H1 (cell line): Measurements from ENCODE around the gene TSPAN9. TPM values are rescaled to one million over a fixed set of nuclear protein-coding genes. Genes with fewer than 3 reads are reported as not detected.

Experiments used
- CTCF ChIA-PET: fragments of 300-600 bp; sonication (Branson Sonifier 250); formaldehyde crosslinking; loops from one replicate; lab custom pipeline; 2021; ENCODE audit not compliant: partially characterized antibody; lab: Charles Lee
- POLR2A ChIA-PET: fragments of 300-600 bp; sonication (Branson Sonifier 250); formaldehyde crosslinking; loops from one replicate; lab custom pipeline; 2021; ENCODE audit warnings: inconsistent platforms; ENCODE audit not compliant: partially characterized antibody; lab: Charles Lee
- DNase-seq, 2 experiments: peaks; one replicate each; pipeline versions ENCODE4 v3.0.0 to v3.0.0-alpha.2; 2010 to 2022; ENCODE audit warnings: low spot score in 2 of 2, low read depth in 1 of 2, mixed read lengths in 1 of 2
- FAIRE-seq: peaks from 2 replicates; lab custom pipeline; 2011; peaks lifted over from hg19 to GRCh38; lab: Jason Lieb, UNC
- H2AFZ ChIP-seq: 2 replicates; pipeline ENCODE4 v1.8.1; 2012; ENCODE audit warnings: low read length, inconsistent platforms
- H2AK5ac ChIP-seq: 2 replicates; pipeline ENCODE4 v1.6.1; 2013; ENCODE audit warnings: low read depth, low read length
- H2BK120ac ChIP-seq: replicated peaks from 2 replicates; pipeline ENCODE3; 2013; ENCODE audit warnings: low read depth, low read length, inconsistent platforms
- H2BK12ac ChIP-seq: 2 replicates; pipeline ENCODE4 v1.6.1; 2013; ENCODE audit warnings: low read depth, low read length
- H2BK15ac ChIP-seq: 2 replicates; pipeline ENCODE4 v1.6.1; 2013; ENCODE audit warnings: low read length
- H2BK20ac ChIP-seq: 2 replicates; pipeline ENCODE4 v1.6.1; 2013; ENCODE audit warnings: low read length
- H2BK5ac ChIP-seq: 2 replicates; pipeline ENCODE4 v1.6.1; 2013; ENCODE audit warnings: low read depth, low read length
- H3K14ac ChIP-seq: 2 replicates; pipeline ENCODE4 v1.6.1; 2013; ENCODE audit warnings: inconsistent platforms; ENCODE audit not compliant: insufficient read length
- H3K18ac ChIP-seq: 2 replicates; pipeline ENCODE4 v1.6.1; 2013; ENCODE audit warnings: low read length; ENCODE audit errors: extremely low read depth
- H3K23ac ChIP-seq: 2 replicates; pipeline ENCODE4 v1.6.1; 2013; ENCODE audit warnings: inconsistent platforms; ENCODE audit not compliant: insufficient read length
- H3K23me2 ChIP-seq: 2 replicates; pipeline ENCODE4 v1.6.1; 2013; ENCODE audit warnings: low read depth, low read length
- H3K27ac ChIP-seq: 2 replicates; pipeline ENCODE4 v1.6.1; 2011; ENCODE audit warnings: low read depth, low read length, inconsistent platforms
- H3K27me3 ChIP-seq, 4 experiments: replicated peaks in 1 of 4; 1 replicate in 1 of 4; 2 replicates in 3 of 4; pipeline versions ENCODE4 v1.6.1 to v1.8.1; 2011 to 2013; ENCODE audit warnings: low read length in 3 of 4, mild to moderate bottlenecking in 3 of 4, inconsistent platforms in 2 of 4, mixed read lengths in 2 of 4, moderate library complexity in 1 of 4; ENCODE audit not compliant: control insufficient read depth in 3 of 4, insufficient read depth in 3 of 4; ENCODE audit errors: extremely low read depth in 1 of 4
- H3K36me3 ChIP-seq, 4 experiments: 2 replicates each; pipeline versions ENCODE4 v1.6.1 to v1.8.1; 2011 to 2013; ENCODE audit warnings: mild to moderate bottlenecking in 4 of 4, low read length in 3 of 4, moderate library complexity in 2 of 4, control low read depth in 1 of 4, inconsistent platforms in 1 of 4; ENCODE audit not compliant: insufficient read depth in 4 of 4, control insufficient read depth in 2 of 4
- H3K4ac ChIP-seq: replicated peaks from 2 replicates; pipeline ENCODE3; 2013; ENCODE audit warnings: low read length, low read depth, mixed read lengths, inconsistent platforms; ENCODE audit not compliant: insufficient read length
- H3K4me1 ChIP-seq, 4 experiments: replicated peaks in 1 of 4; 1 replicate in 1 of 4; 2 replicates in 3 of 4; pipeline versions ENCODE4 v1.6.1 to v1.8.1; 2011 to 2013; ENCODE audit warnings: low read length in 3 of 4, inconsistent platforms in 2 of 4, mixed read lengths in 1 of 4; ENCODE audit not compliant: insufficient read depth in 4 of 4, control insufficient read depth in 3 of 4
- H3K4me2 ChIP-seq, 2 experiments: 2 replicates each; pipeline versions ENCODE4 v1.6.1 to v1.8.1; 2011 to 2013; ENCODE audit warnings: low read depth in 2 of 2, low read length in 2 of 2, control low read depth in 1 of 2, inconsistent platforms in 1 of 2, mild to moderate bottlenecking in 1 of 2; ENCODE audit not compliant: insufficient read depth in 1 of 2
- H3K4me3 ChIP-seq, 4 experiments: fragments of 200-600, 300-600 bp in 1 of 4; sonication (generic), shearing (Covaris generic), sonication (Bioruptor Twin) in 1 of 4; 2 replicates each; pipeline versions ENCODE4 v1.5.1 to v1.8.1; 2011 to 2016; ENCODE audit warnings: low read length in 4 of 4, low read depth in 3 of 4, control low read depth in 2 of 4, inconsistent platforms in 2 of 4, mild to moderate bottlenecking in 2 of 4, mixed read lengths in 1 of 4, moderate library complexity in 1 of 4; ENCODE audit not compliant: insufficient read depth in 2 of 4; ENCODE audit errors: extremely low read depth in 1 of 4
- H3K56ac ChIP-seq: replicated peaks from 2 replicates; pipeline ENCODE3; 2013; ENCODE audit warnings: low read depth, mild to moderate bottlenecking, mixed read lengths, low read length, inconsistent platforms; ENCODE audit not compliant: insufficient read length
- H3K79me1 ChIP-seq: 2 replicates; pipeline ENCODE4 v1.6.1; 2013; ENCODE audit warnings: low read depth, low read length, control low read depth
- H3K79me2 ChIP-seq, 2 experiments: 2 replicates each; pipeline versions ENCODE4 v1.6.1 to v1.8.1; 2012 to 2013; ENCODE audit warnings: low read length in 2 of 2, mild to moderate bottlenecking in 2 of 2, inconsistent platforms in 1 of 2; ENCODE audit not compliant: insufficient read depth in 2 of 2, control insufficient read depth in 1 of 2
- H3K9ac ChIP-seq, 4 experiments: replicated peaks in 1 of 4; 1 replicate in 1 of 4; 2 replicates in 3 of 4; pipeline versions ENCODE4 v1.6.1 to v1.8.1; 2011 to 2013; ENCODE audit warnings: low read depth in 3 of 4, low read length in 3 of 4, control low read depth in 2 of 4, mild to moderate bottlenecking in 2 of 4, moderate library complexity in 2 of 4, inconsistent platforms in 1 of 4; ENCODE audit errors: extremely low read depth in 1 of 4
- H3K9me3 ChIP-seq, 2 experiments: 2 replicates each; pipeline versions ENCODE4 v1.6.1 to v1.8.1; 2012 to 2013; ENCODE audit warnings: mild to moderate bottlenecking in 2 of 2, moderate library complexity in 2 of 2, control low read depth in 1 of 2, inconsistent platforms in 1 of 2, low read depth in 1 of 2, low read length in 1 of 2, mixed read lengths in 1 of 2; ENCODE audit not compliant: insufficient read depth in 2 of 2
- H4K20me1 ChIP-seq, 2 experiments: replicated peaks in 1 of 2; 2 replicates each; pipeline versions ENCODE3 to v1.8.1; 2011 to 2013; ENCODE audit warnings: inconsistent platforms in 2 of 2, low read length in 2 of 2, mild to moderate bottlenecking in 1 of 2; ENCODE audit not compliant: insufficient read depth in 2 of 2, control insufficient read depth in 1 of 2
- H4K5ac ChIP-seq: 2 replicates; pipeline ENCODE4 v1.6.1; 2013; ENCODE audit warnings: low read length, low read depth, mixed read lengths, inconsistent platforms; ENCODE audit not compliant: insufficient read length
- H4K8ac ChIP-seq: 2 replicates; pipeline ENCODE4 v1.8.0; 2013; ENCODE audit warnings: mild to moderate bottlenecking, moderate library complexity, low read length, inconsistent platforms; ENCODE audit not compliant: insufficient read depth; ENCODE audit errors: extremely low read depth
- H4K91ac ChIP-seq: replicated peaks from 2 replicates; pipeline ENCODE3; 2013; ENCODE audit warnings: low read length, mixed read lengths, inconsistent platforms; ENCODE audit not compliant: insufficient read length
- BCL11A ChIP-seq, 2 experiments: IDR thresholded peaks; one replicate each; pipeline ENCODE4 v1.6.1; 2011; ENCODE audit warnings: low read depth in 2 of 2, low read length in 2 of 2, mild to moderate bottlenecking in 2 of 2
- EP300 ChIP-seq, 2 experiments: IDR thresholded peaks; 1 replicate in 1 of 2; 2 replicates in 1 of 2; pipeline ENCODE4 v1.6.1; 2011 to 2012; ENCODE audit warnings: low read depth in 2 of 2, low read length in 2 of 2, mild to moderate bottlenecking in 2 of 2, borderline replicate concordance in 1 of 2, inconsistent platforms in 1 of 2, moderate library complexity in 1 of 2
- SIX5 ChIP-seq: IDR thresholded peaks from 2 replicates; pipeline ENCODE4 v1.6.1; 2011; ENCODE audit warnings: mild to moderate bottlenecking, low read depth, low read length
- WGBS, 2 experiments: shearing (Covaris generic) in 1 of 2; methylation state at CpG; one replicate each; pipeline versions ENCODE4 v1.1.6 to v1.1.7; 2013 to 2015; ENCODE audit warnings: low lambda C conversion rate in 2 of 2, mixed read lengths in 2 of 2, inconsistent platforms in 1 of 2, low coverage in 1 of 2, missing lambda C conversion rate in 1 of 2; ENCODE audit not compliant: insufficient replicate concordance in 2 of 2, insufficient coverage in 1 of 2, insufficient read length in 1 of 2; ENCODE audit errors: extremely low coverage in 1 of 2, missing lambda C conversion rate in 1 of 2; 5-methylcytosine and 5-hydroxymethylcytosine counted together
- polyA plus RNA-seq, 7 experiments: library from polyadenylated mRNA; depleted of rRNA in 3 of 7; stranded (reverse) in 5 of 7; unstranded in 2 of 7; fragments of >200 nt in 5 of 7; fragments of 200-250 nt in 2 of 7; gene quantifications; 1 replicate in 5 of 7; 2 replicates in 1 of 7; 4 replicates in 1 of 7; pipeline versions ENCODE4 v1.2.1 to v1.2.3, GENCODE V29; 2011 to 2013; ENCODE audit warnings: missing spikeins in 2 of 7, mixed read lengths in 2 of 7
- total RNA-seq: library from RNA; stranded (reverse); fragmentation: NEBNext Ultra II Directional; extraction: Animal tissue kit (Norgen Biotek cat#: 25700); gene quantifications from 2 replicates; pipeline ENCODE4 v1.2.1, GENCODE V29; 2021

Gene TSPAN9
- total and polyA plus RNA-seq, 2 of the 8 experiments (the other 6 are each of a cell fraction or from before 2014, with no cell fraction given), result 11.5 to 29.1 TPM

- ChIA-PET CTCF (interaction anchor here (0.6 to 2.5 kb wide), 10 partner anchors 9 to 292 kb away, joined by 3 to 13 read pairs (median 6); no protein-coding TSS in a partner anchor), POLR2A (interaction anchor here (0.9 kb wide), 1 partner anchor 153 kb away, joined by 3 read pairs; the partner anchor contains the start of gene TULP3)
- no peak overlapping the region for H3K9ac ChIP-seq
- no peak overlapping the region for H4K5ac ChIP-seq
- H3K14ac ChIP-seq, result no peak overlapping the region
- H3K79me1 ChIP-seq, result no peaks in the 10 kb centered on the region
- H2BK12ac ChIP-seq, result no peak overlapping the region
- no peaks in the 10 kb centered on the region for H3K23me2 ChIP-seq
- no peak overlapping the region for H3K4me2 ChIP-seq
- WGBS, 2 experiments, result 90% methylated on average over 7 of the region's 7 CpGs; no CpG with 5 or more reads in 1 of the 2 experiments
- H3K27me3 ChIP-seq, result no peaks in the 10 kb centered on the region
- no peak overlapping the region for H2BK120ac ChIP-seq
- no peak overlapping the region for H3K27ac ChIP-seq
- H3K4ac ChIP-seq, result no peak overlapping the region
- no peak overlapping the region for H4K8ac ChIP-seq
- no peak overlapping the region for H3K56ac ChIP-seq
- no peak overlapping the region for H2BK20ac ChIP-seq
- H3K4me1 ChIP-seq, result peaks cover 0 to 5% (median 2%) of the 10 kb centered on the region in 4 experiments; a peak in 4 of 7 replicates
- H2BK15ac ChIP-seq, result no peak overlapping the region
- H3K18ac ChIP-seq, result no peak overlapping the region
- no peak for FAIRE-seq
- H4K91ac ChIP-seq, result no peak overlapping the region
- H3K4me3 ChIP-seq, result no peak overlapping the region
- no peaks in the 10 kb centered on the region for H3K9me3 ChIP-seq
- no peak overlapping the region for H2AFZ ChIP-seq
- no peaks in the 10 kb centered on the region for H3K79me2 ChIP-seq
- TF ChIP-seq SIX5, result no peak
- no peak for TF ChIP-seq BCL11A (IDR thresholded peaks at IDR 0.05; ENCODE audit: low read depth in 2 of 2, low read length in 2 of 2)
- TF ChIP-seq EP300 (IDR thresholded peaks at IDR 0.05; ENCODE audit: borderline replicate concordance in 1 of 2, low read depth in 2 of 2, low read length in 2 of 2), result no peak
- 0 out of 2 replicates have a peak overlapping the region, but pooled peaks have one; percentile 21 for H2BK5ac ChIP-seq
- peaks cover 8 to 22% (median 15%) of the 10 kb centered on the region in 4 experiments; a peak in 7 of 8 replicates for H3K36me3 ChIP-seq
- no peak overlapping the region for H2AK5ac ChIP-seq
- no peak overlapping the region for H3K23ac ChIP-seq
- H4K20me1 ChIP-seq, result peaks cover 0 to 10% of the 10 kb centered on the region in 2 experiments
- DNase-seq, result no peak
Measured at GRCh38 chr12:3043406-3043805, 33.8 kb upstream of the TSPAN9 start.
